Neural progenitor cell (in vitro differentiated cells): ENCODE measurements around the gene TNRC18.

Experiments
- EZH2 ChIP-seq: fragments of 200-600 bp; sonication (generic); IDR thresholded peaks from 2 replicates; pipeline ENCODE4 v1.6.1; 2017; ENCODE audit warnings: antibody characterized with exemption, mild to moderate bottlenecking, moderate library complexity
- EZH2phosphoT487 ChIP-seq: fragments of 200-600 bp; sonication (generic); IDR thresholded peaks from 2 replicates; pipeline ENCODE4 v1.6.1; 2017; ENCODE audit warnings: antibody characterized with exemption
- TF ChIP-seq, protein P1 (sequence below): fragments of 200-600 bp; sonication (generic); IDR thresholded peaks from 2 replicates; pipeline ENCODE4 v1.5.1; 2017; ENCODE audit warnings: antibody characterized with exemption, mild to moderate bottlenecking

DNA sequence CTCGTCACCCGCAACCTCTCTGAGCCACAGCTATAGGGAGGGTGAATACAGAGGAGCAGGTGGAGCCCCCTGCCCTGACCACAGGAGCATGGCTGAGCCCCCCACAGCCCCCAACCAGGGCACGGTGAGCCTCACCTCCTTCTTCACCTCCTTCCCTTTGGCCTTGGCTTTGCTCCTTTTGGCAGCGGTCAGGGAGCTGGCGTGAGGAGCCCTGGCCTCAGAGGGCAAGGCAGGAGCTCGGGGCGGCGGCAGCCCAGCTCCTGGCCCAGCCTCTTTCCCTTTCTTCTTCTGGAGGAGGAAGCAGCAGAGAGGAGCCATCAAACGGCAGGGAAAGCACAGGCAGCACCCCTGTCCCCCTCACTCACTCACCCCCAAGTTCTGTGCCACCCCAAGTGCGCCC, 98.7 kb downstream of the TNRC18 start:
- TF ChIP-seq, protein P1, sequence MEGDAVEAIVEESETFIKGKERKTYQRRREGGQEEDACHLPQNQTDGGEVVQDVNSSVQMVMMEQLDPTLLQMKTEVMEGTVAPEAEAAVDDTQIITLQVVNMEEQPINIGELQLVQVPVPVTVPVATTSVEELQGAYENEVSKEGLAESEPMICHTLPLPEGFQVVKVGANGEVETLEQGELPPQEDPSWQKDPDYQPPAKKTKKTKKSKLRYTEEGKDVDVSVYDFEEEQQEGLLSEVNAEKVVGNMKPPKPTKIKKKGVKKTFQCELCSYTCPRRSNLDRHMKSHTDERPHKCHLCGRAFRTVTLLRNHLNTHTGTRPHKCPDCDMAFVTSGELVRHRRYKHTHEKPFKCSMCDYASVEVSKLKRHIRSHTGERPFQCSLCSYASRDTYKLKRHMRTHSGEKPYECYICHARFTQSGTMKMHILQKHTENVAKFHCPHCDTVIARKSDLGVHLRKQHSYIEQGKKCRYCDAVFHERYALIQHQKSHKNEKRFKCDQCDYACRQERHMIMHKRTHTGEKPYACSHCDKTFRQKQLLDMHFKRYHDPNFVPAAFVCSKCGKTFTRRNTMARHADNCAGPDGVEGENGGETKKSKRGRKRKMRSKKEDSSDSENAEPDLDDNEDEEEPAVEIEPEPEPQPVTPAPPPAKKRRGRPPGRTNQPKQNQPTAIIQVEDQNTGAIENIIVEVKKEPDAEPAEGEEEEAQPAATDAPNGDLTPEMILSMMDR: no peak
- no peak for TF ChIP-seq EZH2
- no peak for TF ChIP-seq EZH2phosphoT487
